ENCODE data around the gene SLIT3.
A peak's percentile ranks its signal among the peaks of the same experiment; 100 is the strongest.

Gene SLIT3

DNA sequence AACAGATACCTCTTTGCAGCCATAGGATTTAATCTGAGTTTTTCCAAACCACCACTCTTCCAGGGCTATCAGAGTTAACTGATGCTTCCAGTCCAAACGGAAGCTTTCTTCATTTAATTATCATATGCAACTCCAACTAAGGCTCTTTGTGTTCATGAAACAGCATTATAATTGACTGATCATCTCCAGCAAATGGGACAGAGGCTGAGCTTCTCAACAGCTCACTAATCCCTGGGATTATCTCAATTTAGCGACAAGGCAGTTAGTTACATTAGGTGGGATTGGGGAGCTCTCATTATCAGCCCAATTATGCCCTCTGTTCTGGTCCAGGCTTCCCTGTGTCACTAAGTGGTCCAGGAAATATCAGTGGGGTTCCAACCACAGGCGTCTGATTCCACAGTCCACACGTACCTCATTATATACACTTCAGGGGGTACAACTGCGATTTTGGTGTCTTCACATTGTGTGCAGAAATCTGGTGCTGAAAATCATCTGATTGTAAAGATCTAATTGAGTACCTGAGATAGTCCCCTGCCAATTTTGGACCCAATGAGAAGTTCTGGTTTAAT lies 408.2 kb downstream of the SLIT3 start:
- ATAC-seq, result no peak
- TF ChIP-seq, protein P1, sequence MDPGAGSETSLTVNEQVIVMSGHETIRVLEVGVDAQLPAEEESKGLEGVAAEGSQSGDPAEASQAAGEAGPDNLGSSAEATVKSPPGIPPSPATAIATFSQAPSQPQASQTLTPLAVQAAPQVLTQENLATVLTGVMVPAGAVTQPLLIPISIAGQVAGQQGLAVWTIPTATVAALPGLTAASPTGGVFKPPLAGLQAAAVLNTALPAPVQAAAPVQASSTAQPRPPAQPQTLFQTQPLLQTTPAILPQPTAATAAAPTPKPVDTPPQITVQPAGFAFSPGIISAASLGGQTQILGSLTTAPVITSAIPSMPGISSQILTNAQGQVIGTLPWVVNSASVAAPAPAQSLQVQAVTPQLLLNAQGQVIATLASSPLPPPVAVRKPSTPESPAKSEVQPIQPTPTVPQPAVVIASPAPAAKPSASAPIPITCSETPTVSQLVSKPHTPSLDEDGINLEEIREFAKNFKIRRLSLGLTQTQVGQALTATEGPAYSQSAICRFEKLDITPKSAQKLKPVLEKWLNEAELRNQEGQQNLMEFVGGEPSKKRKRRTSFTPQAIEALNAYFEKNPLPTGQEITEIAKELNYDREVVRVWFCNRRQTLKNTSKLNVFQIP (CRISPR knock-in tag; IDR thresholded peaks at IDR 0.05; ENCODE audit: borderline replicate concordance, low read depth), result no peak
- TF ChIP-seq RARB (CRISPR knock-in tag; IDR thresholded peaks at IDR 0.05) (no peak), ZNF8 (CRISPR knock-in tag; IDR thresholded peaks at IDR 0.05) (no peak), ZFP3 (CRISPR knock-in tag; IDR thresholded peaks at IDR 0.05) (no peak), ISL1 (CRISPR knock-in tag; IDR thresholded peaks at IDR 0.05) (no peak), CREB5 (CRISPR knock-in tag; IDR thresholded peaks at IDR 0.05; ENCODE audit: low read depth) (no peak), ESRRG (CRISPR knock-in tag; IDR thresholded peaks at IDR 0.05) (no peak)

DNA sequence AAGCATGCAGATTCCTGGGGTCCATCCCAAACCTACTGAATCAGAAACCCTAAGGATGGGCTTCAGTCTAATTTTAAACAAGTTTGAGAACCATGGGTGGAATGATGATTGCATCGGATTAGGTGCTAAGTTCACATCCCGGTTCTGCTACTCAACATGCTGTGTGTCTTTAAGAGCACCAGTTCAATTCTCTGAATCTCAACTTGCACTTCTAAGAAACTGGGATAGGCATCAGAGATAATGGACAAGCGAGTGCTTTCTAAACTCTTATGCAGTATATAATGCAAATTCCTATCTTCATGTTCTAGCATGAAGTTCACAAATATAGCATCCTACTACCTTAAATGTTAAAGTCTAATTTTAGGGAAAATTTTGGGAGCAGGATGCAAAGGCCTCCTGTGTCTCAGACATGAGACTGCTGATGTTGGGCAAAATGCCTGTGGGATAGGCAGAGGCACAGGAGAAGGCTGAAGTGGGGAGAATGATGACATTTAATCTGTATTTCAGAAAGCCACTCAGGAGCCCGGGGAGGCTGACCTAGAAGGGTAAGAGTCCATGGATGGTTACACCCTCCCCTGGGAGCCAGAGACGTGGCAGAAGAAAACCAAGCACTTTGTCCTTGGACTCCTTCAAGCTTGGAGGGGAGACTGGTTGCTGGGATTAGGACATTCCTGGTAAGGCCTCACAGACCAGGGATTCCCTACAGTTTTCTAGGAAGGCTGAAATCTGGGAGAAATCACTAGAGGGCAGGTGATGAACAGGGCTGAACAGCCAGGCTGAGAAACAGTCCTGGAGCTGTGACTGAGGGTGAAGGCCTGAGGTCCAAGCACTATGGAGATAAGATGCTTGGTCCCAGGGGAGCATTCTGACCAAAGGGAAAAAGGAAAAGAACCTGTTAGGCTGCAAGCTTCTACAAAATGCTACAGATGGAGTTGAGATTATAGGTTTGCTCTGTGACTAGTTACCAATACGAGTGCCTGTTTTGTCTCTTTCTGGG lies 409.8 kb downstream of the SLIT3 start:
- no peak for ATAC-seq
- no peak for TF ChIP-seq ZNF70 (CRISPR knock-in tag; IDR thresholded peaks at IDR 0.05)
- TF ChIP-seq ZFP3 (CRISPR knock-in tag; IDR thresholded peaks at IDR 0.05), result no peak
- TF ChIP-seq SNAI2 (CRISPR knock-in tag; IDR thresholded peaks at IDR 0.05), result no peak
- TF ChIP-seq ZFP30 (CRISPR knock-in tag; IDR thresholded peaks at IDR 0.05), result no peak
- no peak for TF ChIP-seq ESRRG (CRISPR knock-in tag; IDR thresholded peaks at IDR 0.05)
- TF ChIP-seq ZNF8 (CRISPR knock-in tag; IDR thresholded peaks at IDR 0.05), result no peak
- TF ChIP-seq ISL1 (CRISPR knock-in tag; IDR thresholded peaks at IDR 0.05), result no peak
- no peak for TF ChIP-seq TOX (CRISPR knock-in tag; IDR thresholded peaks at IDR 0.05; ENCODE audit: borderline replicate concordance)
- no peak for TF ChIP-seq CREB5 (CRISPR knock-in tag; IDR thresholded peaks at IDR 0.05; ENCODE audit: low read depth)
- TF ChIP-seq, protein P1 (CRISPR knock-in tag; IDR thresholded peaks at IDR 0.05; ENCODE audit: borderline replicate concordance, low read depth), result no peak

- no peak for ATAC-seq
- TF ChIP-seq ISL1 (CRISPR knock-in tag; IDR thresholded peaks at IDR 0.05), result 0 out of 2 replicates have a peak, but pooled peaks have one; percentile 13
- TF ChIP-seq, protein P2, sequence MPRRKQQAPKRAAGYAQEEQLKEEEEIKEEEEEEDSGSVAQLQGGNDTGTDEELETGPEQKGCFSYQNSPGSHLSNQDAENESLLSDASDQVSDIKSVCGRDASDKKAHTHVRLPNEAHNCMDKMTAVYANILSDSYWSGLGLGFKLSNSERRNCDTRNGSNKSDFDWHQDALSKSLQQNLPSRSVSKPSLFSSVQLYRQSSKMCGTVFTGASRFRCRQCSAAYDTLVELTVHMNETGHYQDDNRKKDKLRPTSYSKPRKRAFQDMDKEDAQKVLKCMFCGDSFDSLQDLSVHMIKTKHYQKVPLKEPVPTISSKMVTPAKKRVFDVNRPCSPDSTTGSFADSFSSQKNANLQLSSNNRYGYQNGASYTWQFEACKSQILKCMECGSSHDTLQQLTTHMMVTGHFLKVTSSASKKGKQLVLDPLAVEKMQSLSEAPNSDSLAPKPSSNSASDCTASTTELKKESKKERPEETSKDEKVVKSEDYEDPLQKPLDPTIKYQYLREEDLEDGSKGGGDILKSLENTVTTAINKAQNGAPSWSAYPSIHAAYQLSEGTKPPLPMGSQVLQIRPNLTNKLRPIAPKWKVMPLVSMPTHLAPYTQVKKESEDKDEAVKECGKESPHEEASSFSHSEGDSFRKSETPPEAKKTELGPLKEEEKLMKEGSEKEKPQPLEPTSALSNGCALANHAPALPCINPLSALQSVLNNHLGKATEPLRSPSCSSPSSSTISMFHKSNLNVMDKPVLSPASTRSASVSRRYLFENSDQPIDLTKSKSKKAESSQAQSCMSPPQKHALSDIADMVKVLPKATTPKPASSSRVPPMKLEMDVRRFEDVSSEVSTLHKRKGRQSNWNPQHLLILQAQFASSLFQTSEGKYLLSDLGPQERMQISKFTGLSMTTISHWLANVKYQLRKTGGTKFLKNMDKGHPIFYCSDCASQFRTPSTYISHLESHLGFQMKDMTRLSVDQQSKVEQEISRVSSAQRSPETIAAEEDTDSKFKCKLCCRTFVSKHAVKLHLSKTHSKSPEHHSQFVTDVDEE (CRISPR knock-in tag; IDR thresholded peaks at IDR 0.05), result peak; percentile 20; the same call in 1 of the 2 replicates
- TF ChIP-seq ZFP3 (CRISPR knock-in tag; IDR thresholded peaks at IDR 0.05), result no peak
Measured at GRCh38 chr5:168889039-168889438, 411.9 kb downstream of the SLIT3 start.

DNA sequence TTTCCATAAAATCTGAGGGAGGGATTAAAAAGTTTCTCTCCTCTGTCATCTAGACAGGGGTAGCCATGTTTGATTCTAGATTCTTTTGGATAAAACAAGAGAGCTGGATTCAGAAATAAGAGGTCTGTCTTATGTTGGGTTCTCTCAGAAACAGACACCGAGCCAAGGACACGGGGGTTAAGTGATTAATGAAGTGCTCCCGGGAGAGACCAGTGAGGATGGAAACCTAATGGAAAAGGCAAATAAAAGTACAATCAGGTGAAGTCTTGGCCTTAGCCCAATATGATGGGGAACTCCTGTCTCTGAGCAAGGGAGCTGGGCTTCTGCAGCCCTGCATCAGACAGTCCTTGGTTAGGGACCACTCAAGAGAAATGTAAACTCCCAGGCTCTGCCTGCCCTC lies 413.0 kb downstream of the SLIT3 start:
- no peak for ATAC-seq
- TF ChIP-seq TOX (CRISPR knock-in tag; IDR thresholded peaks at IDR 0.05; ENCODE audit: borderline replicate concordance) (no peak), PPARA (CRISPR knock-in tag; IDR thresholded peaks at IDR 0.05; ENCODE audit: borderline replicate concordance) (no peak), ZNF565 (CRISPR knock-in tag; conservative IDR thresholded peaks at IDR 0.05; ENCODE audit: low read depth) (no peak), TCF4 (CRISPR knock-in tag; IDR thresholded peaks at IDR 0.05; ENCODE audit: borderline replicate concordance) (no peak), CSRNP3 (CRISPR knock-in tag; IDR thresholded peaks at IDR 0.05) (no peak), SNAI2 (CRISPR knock-in tag; IDR thresholded peaks at IDR 0.05) (no peak), GLIS3 (CRISPR knock-in tag; IDR thresholded peaks at IDR 0.05) (no peak), ARNTL (CRISPR knock-in tag; IDR thresholded peaks at IDR 0.05; ENCODE audit: borderline replicate concordance, low read depth) (no peak), ESRRG (CRISPR knock-in tag; IDR thresholded peaks at IDR 0.05) (no peak), CSDC2 (CRISPR knock-in tag; IDR thresholded peaks at IDR 0.05) (no peak)
- TF ChIP-seq, protein P2 (CRISPR knock-in tag; IDR thresholded peaks at IDR 0.05), result no peak

All from SK-N-SH treated with all-trans-retinoic acid at 6 μM for 48 hours (cell line).